ENCODE results near the gene ECM2.

The ECM2 gene

DNA sequence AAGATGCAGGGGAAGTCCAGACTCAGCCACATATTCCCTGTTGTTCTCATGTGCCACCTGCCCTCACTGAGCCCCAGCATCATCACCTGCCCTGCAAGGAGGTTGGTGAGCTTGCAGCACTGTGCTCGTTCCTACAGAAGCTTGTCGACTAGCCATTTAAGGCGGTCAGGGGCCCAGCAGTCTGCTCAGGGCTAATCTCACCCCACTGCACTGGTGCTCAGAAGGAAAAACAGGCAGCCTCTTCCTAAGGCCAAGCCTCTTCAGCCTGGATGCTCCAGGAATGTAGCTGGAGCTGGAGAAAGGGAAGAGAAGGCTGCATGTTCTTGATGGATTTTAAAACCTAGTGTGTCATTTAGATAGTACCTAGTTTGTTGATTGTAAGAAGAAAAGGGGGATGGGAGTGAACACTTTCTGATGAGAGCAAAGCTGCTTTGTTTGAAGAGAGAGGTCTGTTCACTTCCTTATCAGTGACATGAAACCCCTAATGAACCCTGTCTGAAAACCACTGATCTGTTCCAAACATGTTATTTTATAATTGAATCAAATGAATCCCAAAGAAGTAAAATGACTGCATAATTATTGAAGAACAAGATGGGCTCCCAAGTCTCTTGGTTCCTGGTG, 42.9 kb downstream of the ECM2 start:
- H3K9me3 ChIP-seq (ENCODE audit: control insufficient read depth, low read length) = no peaks in the 10 kb centered on the region
- H3K36me3 ChIP-seq (ENCODE audit: control insufficient read depth, insufficient read depth, low read length) = no peaks in the 10 kb centered on the region
- H3K4me1 ChIP-seq (ENCODE audit: control insufficient read depth, insufficient read depth, low read length) = no peaks in the 10 kb centered on the region
- H3K27me3 ChIP-seq (ENCODE audit: control insufficient read depth, insufficient read depth, low read length) = no peaks in the 10 kb centered on the region
- no peak overlapping the region for H3K4me3 ChIP-seq (ENCODE audit: low read length)
- H3K9ac ChIP-seq (ENCODE audit: low read length) = no peak overlapping the region

- H3K9me3 ChIP-seq (ENCODE audit: control insufficient read depth, low read length) = no peaks in the 10 kb centered on the region
- H3K4me1 ChIP-seq (ENCODE audit: control insufficient read depth, insufficient read depth, low read length) = no peaks in the 10 kb centered on the region
- H3K4me3 ChIP-seq (ENCODE audit: low read length) = no peak overlapping the region
- H3K9ac ChIP-seq (ENCODE audit: low read length) = no peak overlapping the region
- no peaks in the 10 kb centered on the region for H3K27me3 ChIP-seq (ENCODE audit: control insufficient read depth, insufficient read depth, low read length)
- H3K36me3 ChIP-seq (ENCODE audit: control insufficient read depth, insufficient read depth, low read length) = no peaks in the 10 kb centered on the region
Observed at GRCh38 chr9:92488681-92489550, 46.9 kb downstream of the ECM2 start.

DNA sequence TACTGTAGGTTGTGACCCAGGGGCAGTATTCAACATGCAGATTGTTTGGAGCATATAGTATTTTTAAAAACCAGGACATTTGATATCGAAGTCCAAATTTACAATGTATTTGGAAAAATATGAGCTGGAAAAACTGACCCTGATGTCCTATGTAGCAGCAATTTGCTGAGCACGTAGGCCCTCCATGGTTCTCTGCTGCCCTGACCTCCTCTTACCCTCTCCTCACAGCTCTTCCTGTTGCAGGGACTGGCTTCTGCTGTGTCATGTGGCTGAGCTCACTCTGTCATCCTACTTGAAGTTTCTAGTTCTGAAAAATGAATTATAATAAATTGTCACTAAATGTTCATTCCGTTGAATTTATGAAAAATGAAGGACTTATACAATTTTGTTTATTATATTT, 49.4 kb downstream of the ECM2 start:
- Histone ChIP-seq H3K36me3 (ENCODE audit: control insufficient read depth, insufficient read depth, low read length) (no peaks in the 10 kb centered on the region), H3K4me3 (ENCODE audit: low read length) (no peak overlapping the region), H3K27me3 (ENCODE audit: control insufficient read depth, insufficient read depth, low read length) (no peaks in the 10 kb centered on the region), H3K9me3 (ENCODE audit: control insufficient read depth, low read length) (no peaks in the 10 kb centered on the region), H3K9ac (ENCODE audit: low read length) (no peak overlapping the region), H3K4me1 (ENCODE audit: control insufficient read depth, insufficient read depth, low read length) (no peaks in the 10 kb centered on the region)

DNA sequence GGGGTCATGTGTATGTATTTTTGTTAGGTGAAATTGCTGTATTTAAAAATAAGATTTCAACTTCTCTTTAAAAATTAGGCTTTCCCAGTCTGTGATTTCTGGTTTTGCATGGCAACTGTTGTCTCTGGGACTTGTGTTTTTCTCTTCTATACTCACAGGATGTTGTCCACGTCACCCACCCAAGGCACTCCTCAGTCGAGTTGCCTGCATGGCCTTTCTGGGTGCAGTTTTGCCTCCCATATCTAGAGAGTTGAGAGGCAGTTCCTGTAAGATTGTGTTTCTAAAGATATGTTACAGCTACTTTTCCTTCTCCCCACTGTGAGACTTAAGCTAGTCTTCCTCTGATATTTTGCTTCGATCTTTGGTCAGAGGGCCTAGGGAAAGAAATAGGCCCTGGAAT, 51.2 kb downstream of the ECM2 start:
- Histone ChIP-seq H3K4me3 (ENCODE audit: low read length) (no peak overlapping the region), H3K4me1 (ENCODE audit: control insufficient read depth, insufficient read depth, low read length) (peaks cover 16% of the 10 kb centered on the region), H3K9ac (ENCODE audit: low read length) (no peak overlapping the region)

DNA sequence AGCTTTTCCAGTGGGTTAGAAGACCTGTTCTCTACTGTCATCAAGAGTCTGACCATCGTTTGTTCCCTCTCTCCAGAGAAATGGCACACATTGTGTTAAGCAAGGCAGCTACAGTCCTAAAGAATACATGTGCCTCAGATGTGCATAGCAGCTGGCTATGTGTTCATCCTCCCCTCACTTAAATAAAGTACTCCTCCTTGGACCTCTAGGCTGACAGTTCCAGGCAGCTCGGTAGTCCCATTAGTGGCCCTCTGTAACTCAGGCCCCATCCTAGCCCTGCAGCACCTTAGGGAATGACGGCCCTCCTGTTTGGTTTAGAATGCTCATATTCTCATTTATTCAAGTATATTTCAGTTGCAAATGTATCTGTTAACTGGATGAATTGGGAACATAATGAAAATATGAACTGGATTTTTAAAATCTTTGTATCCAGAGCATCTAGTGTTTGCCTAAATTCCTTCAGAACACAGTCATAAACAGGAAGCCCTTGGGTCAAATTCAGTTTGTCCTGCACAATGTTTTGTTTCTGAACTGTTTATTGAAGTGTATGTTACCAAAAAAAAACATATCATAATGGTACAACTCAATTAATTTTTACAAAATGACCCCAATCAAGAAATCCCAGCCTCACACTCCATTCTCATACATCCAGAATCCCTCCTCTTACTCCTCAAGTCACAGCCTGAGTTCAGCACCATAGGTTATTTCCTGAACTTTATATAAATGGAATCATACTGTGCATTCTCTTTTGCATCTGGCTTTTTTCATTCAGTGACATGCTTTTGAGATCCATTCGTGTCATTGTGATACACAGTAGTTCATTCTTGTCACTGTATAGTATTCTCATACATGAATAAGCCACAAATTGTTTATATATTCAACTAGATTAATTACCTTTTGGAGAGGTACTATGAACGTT, 51.9 kb downstream of the ECM2 start:
- Histone ChIP-seq H3K9ac (ENCODE audit: low read length) (no peak overlapping the region), H3K4me3 (ENCODE audit: low read length) (no peak overlapping the region), H3K9me3 (ENCODE audit: control insufficient read depth, low read length) (no peaks in the 10 kb centered on the region), H3K27me3 (ENCODE audit: control insufficient read depth, insufficient read depth, low read length) (no peaks in the 10 kb centered on the region), H3K4me1 (ENCODE audit: control insufficient read depth, insufficient read depth, low read length) (peaks cover 23% of the 10 kb centered on the region), H3K36me3 (ENCODE audit: control insufficient read depth, insufficient read depth, low read length) (no peaks in the 10 kb centered on the region)

More for the DNA sequence above, 51.2 kb downstream of the ECM2 start:
- H3K9me3 ChIP-seq (ENCODE audit: control insufficient read depth, low read length) = no peaks in the 10 kb centered on the region
- no peaks in the 10 kb centered on the region for H3K27me3 ChIP-seq (ENCODE audit: control insufficient read depth, insufficient read depth, low read length)
- no peaks in the 10 kb centered on the region for H3K36me3 ChIP-seq (ENCODE audit: control insufficient read depth, insufficient read depth, low read length)

GRCh38 chr9:92482805-92483204, 53.0 kb downstream of the ECM2 start:
- no peaks in the 10 kb centered on the region for H3K9me3 ChIP-seq (ENCODE audit: control insufficient read depth, low read length)
- no peak overlapping the region for H3K4me3 ChIP-seq (ENCODE audit: low read length)
- peaks cover 26% of the 10 kb centered on the region for H3K4me1 ChIP-seq (ENCODE audit: control insufficient read depth, insufficient read depth, low read length)
- H3K9ac ChIP-seq (ENCODE audit: low read length) = no peak overlapping the region
- no peaks in the 10 kb centered on the region for H3K27me3 ChIP-seq (ENCODE audit: control insufficient read depth, insufficient read depth, low read length)
- no peaks in the 10 kb centered on the region for H3K36me3 ChIP-seq (ENCODE audit: control insufficient read depth, insufficient read depth, low read length)

- no peaks in the 10 kb centered on the region for H3K36me3 ChIP-seq (ENCODE audit: control insufficient read depth, insufficient read depth, low read length)
- no peaks in the 10 kb centered on the region for H3K27me3 ChIP-seq (ENCODE audit: control insufficient read depth, insufficient read depth, low read length)
- peaks cover 26% of the 10 kb centered on the region for H3K4me1 ChIP-seq (ENCODE audit: control insufficient read depth, insufficient read depth, low read length)
- no peak within 1 kb of the TSS for H3K9ac ChIP-seq (ENCODE audit: low read length)
- no peak within 1 kb of the TSS for H3K4me3 ChIP-seq (ENCODE audit: low read length)
- H3K9me3 ChIP-seq (ENCODE audit: control insufficient read depth, low read length) = no peaks in the 10 kb centered on the region
Observed at GRCh38 chr9:92482329-92482728, 53.5 kb downstream of the ECM2 start, which contains the start of gene ASPN. ASPN (minus strand) TSS chr9:92482506.

DNA sequence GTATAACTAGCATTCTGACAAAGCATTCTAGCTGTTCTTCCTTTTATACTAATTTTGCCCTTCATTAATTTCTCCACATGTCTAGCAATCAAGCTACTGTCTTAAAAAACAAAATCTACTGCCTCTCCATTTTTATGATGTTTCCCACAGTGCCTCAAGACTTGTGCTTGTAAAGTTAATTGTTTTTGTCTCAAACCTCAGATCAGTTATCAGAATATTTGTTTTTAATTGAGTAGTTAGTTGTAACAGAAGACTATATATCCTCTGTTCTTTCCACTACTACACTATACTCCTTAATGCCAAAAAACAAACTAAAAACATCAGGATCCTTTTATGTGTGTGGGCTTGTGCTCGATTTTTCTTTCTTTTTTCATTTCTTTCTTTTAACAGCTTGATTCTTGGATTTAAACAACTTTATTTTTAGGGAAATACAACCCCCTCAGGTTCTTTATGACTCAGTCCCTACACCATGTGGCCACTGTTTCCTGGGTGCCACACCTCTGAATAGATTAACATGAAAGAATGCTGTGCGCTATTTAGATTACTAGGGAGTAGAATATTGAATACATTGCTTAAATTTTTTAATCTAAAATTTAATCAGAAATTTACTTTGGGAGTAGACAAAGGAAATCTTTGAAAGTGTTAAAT, 54.7 kb downstream of the ECM2 start:
- no peak overlapping the region for H3K4me3 ChIP-seq (ENCODE audit: low read length)
- H3K36me3 ChIP-seq (ENCODE audit: control insufficient read depth, insufficient read depth, low read length) = no peaks in the 10 kb centered on the region
- no peaks in the 10 kb centered on the region for H3K9me3 ChIP-seq (ENCODE audit: control insufficient read depth, low read length)
- no peak overlapping the region for H3K9ac ChIP-seq (ENCODE audit: low read length)
- H3K4me1 ChIP-seq (ENCODE audit: control insufficient read depth, insufficient read depth, low read length) = peaks cover 26% of the 10 kb centered on the region
- H3K27me3 ChIP-seq (ENCODE audit: control insufficient read depth, insufficient read depth, low read length) = no peaks in the 10 kb centered on the region

- Histone ChIP-seq H3K4me1 (ENCODE audit: control insufficient read depth, insufficient read depth, low read length) (peaks cover 26% of the 10 kb centered on the region), H3K9ac (ENCODE audit: low read length) (no peak overlapping the region), H3K36me3 (ENCODE audit: control insufficient read depth, insufficient read depth, low read length) (no peaks in the 10 kb centered on the region), H3K27me3 (ENCODE audit: control insufficient read depth, insufficient read depth, low read length) (no peaks in the 10 kb centered on the region), H3K4me3 (ENCODE audit: low read length) (no peak overlapping the region), H3K9me3 (ENCODE audit: control insufficient read depth, low read length) (no peaks in the 10 kb centered on the region)
Observed at GRCh38 chr9:92480291-92480771, 55.5 kb downstream of the ECM2 start.

- no peak overlapping the region for H3K9ac ChIP-seq (ENCODE audit: low read length)
- no peak overlapping the region for H3K4me3 ChIP-seq (ENCODE audit: low read length)
- no peaks in the 10 kb centered on the region for H3K9me3 ChIP-seq (ENCODE audit: control insufficient read depth, low read length)
- no peaks in the 10 kb centered on the region for H3K27me3 ChIP-seq (ENCODE audit: control insufficient read depth, insufficient read depth, low read length)
- no peaks in the 10 kb centered on the region for H3K36me3 ChIP-seq (ENCODE audit: control insufficient read depth, insufficient read depth, low read length)
- peaks cover 26% of the 10 kb centered on the region for H3K4me1 ChIP-seq (ENCODE audit: control insufficient read depth, insufficient read depth, low read length)
Observed at GRCh38 chr9:92479346-92479745, 56.4 kb downstream of the ECM2 start.

- H3K4me1 ChIP-seq (ENCODE audit: control insufficient read depth, insufficient read depth, low read length) = peaks cover 26% of the 10 kb centered on the region
- H3K4me3 ChIP-seq (ENCODE audit: low read length) = no peak overlapping the region
- no peak overlapping the region for H3K9ac ChIP-seq (ENCODE audit: low read length)
- H3K9me3 ChIP-seq (ENCODE audit: control insufficient read depth, low read length) = no peaks in the 10 kb centered on the region
- no peaks in the 10 kb centered on the region for H3K27me3 ChIP-seq (ENCODE audit: control insufficient read depth, insufficient read depth, low read length)
- no peaks in the 10 kb centered on the region for H3K36me3 ChIP-seq (ENCODE audit: control insufficient read depth, insufficient read depth, low read length)
Observed at GRCh38 chr9:92478783-92479182, 57.0 kb downstream of the ECM2 start.

All from mucosa of stomach (tissue), 1 donor.